ENCODE measurements around the gene TMEM145. TPM values are rescaled to one million over a fixed set of nuclear protein-coding genes. Genes with fewer than 3 reads are reported as not detected.
A peak's percentile ranks its signal among the peaks of the same experiment; 100 is the strongest.
"Not testable (repeated sequence)": the region's sequence is repeated elsewhere in the genome, so short reads cannot be mapped to it uniquely, and the experiment has no call there.

TMEM145 gene
- total RNA-seq, 1 experiment from 2014 or later = 1.2 TPM

DNA sequence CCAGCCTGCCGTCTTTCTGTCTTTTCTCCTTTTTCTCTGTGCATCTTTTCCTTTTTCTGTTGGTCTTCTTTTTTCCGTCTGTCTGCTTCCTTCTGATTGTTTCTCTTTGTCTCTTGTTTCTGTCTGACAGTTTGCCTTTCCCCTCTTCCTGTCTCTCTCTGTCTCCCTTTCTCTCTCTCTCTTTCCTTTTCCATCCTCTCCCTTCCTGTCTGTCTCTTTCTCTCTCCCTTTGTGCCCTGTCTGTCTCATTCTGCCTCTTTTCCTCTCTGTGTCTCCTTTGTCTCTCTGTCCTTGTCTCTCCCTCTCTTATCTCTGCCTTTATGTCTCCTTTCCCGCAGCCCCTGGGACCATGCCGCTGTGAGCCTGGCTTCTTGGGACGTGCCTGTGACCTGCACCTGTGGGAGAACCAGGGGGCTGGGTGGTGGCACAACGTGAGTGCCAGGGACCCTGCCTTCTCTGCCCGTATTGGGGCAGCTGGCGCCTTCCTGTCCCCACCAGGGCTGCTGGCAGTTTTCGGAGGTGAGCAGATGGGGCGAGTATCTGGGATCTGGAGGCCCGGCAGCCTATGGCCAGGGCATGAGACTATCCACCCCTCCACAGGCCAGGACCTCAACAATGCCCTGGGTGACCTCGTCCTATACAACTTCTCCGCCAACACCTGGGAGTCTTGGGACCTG, 21.7 kb downstream of the TMEM145 start:
- no peak for DNase-seq (ENCODE audit: low read depth)

DNA sequence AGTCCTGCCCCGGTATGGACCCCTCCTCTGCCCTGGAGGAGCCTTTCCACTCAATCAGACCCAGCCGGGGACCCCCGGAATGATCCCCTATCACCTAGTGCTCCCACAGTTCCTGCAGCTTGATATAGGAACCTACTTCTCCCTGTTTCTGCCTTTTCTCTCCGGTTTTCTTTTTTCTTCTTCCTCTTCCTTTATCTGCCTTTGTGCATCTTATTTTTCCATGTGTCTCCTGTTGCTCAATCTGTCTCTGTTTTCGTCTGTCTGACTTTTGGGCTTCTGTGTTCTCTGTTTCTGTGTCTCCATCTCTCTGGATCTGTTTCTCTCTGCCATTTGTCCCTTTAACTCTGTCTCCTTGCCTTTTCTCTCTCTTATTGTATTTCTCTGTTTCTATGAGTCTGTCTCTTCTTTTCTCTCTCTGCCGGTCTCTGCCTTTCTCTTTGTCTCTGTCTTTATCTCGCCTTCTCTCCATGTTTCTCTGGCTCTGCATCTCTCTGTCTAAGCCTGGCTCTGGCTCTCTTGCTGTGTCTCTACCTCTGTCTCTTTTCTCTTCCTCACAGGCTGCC, 22.3 kb downstream of the TMEM145 start:
- DNase-seq (ENCODE audit: low read depth) = no peak

- no peak for DNase-seq (ENCODE audit: low read depth)
Measured at GRCh38 chr19:42335971-42336370, 22.9 kb downstream of the TMEM145 start.

DNA sequence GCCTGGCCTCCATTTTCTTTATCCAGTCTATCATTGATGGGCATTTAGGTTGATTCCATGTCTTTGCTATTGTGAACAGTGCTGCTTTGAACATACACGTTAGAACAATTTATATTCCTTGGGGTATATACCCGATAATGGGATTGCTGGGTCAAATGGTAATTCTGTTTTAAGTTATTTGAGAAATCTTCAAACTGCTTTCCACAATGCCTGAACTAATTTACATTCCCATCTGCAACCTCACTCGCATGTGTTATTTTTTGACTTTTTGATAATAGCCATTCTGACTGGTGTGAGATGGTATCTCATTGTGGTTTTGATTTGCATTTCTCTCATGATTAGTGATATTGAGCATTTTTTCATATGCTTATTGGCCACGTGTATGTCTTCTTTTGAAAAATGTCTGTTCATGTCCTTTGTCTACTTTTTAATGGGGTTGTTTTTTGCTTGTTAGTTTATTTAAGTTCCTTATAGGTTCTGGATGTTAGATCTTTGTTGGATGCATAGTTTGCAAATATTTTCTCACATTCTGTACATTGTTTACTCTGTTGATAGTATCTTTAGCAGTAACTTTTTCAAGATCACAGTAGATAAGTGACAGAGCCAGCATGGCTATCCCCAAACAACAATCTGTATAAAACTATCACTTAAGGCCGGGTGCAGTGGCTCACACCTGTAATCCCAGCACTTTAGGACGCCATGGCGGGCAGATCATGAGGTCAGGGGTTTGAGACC, 26.2 kb downstream of the TMEM145 start:
- DNase-seq (ENCODE audit: low read depth) = not testable (repeated sequence)

- not testable (repeated sequence) for DNase-seq (ENCODE audit: low read depth)
Measured at GRCh38 chr19:42339922-42340321, 26.8 kb downstream of the TMEM145 start.

- DNase-seq (ENCODE audit: low read depth) = no peak
Measured at GRCh38 chr19:42343344-42344110, 30.4 kb downstream of the TMEM145 start.

DNA sequence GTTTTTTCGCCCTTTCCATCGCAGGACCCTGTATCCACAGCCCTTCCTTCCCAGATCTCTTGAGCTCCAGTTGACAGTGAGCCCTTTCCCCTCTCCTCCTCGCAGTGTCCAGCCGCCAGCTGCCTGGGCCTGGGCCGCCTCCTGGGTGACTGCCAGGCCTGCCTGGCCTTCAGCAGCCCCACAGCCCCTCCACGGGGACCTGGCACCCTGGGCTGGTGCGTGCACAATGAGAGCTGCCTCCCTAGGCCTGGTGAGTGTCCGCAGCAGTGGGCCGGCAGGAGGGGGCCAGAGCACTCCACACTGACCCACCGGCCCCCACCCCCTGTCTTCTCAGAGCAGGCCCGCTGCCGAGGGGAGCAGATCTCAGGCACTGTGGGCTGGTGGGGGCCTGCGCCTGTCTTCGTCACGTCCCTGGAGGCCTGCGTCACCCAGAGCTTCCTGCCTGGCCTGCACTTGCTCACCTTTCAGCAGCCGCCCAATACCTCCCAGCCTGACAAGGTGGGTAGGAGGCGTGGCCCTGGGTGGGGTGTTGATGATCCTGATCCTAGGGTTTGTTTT, 31.3 kb downstream of the TMEM145 start:
- no peak for DNase-seq (ENCODE audit: low read depth)

- no peak for DNase-seq (ENCODE audit: low read depth)
Measured at GRCh38 chr19:42345191-42345812, 32.2 kb downstream of the TMEM145 start.

DNA sequence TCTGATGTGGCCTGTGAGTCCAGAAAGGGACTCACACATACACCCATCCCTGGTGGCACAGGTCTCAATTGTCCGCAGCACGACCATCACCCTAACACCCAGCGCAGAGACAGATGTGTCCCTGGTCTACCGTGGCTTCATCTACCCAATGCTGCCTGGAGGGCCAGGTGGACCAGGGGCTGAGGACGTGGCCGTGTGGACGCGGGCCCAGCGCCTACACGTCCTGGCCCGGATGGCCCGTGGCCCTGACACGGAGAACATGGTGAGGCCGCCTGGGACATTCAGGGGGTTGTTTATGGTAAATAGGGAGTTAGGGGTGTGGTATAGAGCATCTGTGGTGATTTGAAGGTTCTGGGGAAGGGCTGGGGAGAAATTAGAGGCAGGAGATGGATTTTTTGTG, 35.1 kb downstream of the TMEM145 start:
- no peak for DNase-seq (ENCODE audit: low read depth)

DNA sequence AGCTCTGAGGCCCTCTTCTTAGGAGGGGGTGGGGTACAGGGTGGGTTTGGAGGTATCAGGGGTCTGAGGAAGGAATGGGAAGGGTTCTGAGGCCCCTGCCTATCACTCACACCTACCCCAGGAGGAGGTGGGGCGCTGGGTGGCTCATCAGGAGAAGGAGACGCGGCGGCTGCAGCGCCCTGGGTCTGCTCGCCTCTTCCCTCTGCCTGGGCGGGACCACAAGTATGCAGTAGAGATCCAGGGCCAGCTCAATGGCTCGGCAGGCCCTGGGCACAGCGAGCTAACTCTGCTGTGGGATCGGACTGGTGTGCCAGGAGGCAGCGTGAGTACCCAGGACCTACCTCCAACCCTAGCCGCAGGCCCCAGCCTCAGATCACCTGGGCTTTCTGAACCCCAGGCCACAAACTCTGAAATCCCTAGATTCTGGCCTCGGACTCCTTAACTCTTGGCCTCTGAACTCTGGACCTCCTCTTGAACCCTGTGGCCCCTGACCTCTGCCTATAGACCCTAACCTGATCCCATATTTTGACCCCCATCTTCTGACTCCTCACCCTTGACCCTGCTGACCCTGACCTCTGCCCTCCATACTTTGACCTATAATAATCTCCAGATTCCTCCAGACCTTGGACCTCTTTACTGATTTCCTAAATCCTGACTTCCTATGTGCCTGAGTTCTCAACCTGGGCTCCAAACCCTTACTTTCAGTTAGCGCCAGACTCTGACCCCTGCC, 36.4 kb downstream of the TMEM145 start:
- DNase-seq (ENCODE audit: low read depth) = no peak

DNA sequence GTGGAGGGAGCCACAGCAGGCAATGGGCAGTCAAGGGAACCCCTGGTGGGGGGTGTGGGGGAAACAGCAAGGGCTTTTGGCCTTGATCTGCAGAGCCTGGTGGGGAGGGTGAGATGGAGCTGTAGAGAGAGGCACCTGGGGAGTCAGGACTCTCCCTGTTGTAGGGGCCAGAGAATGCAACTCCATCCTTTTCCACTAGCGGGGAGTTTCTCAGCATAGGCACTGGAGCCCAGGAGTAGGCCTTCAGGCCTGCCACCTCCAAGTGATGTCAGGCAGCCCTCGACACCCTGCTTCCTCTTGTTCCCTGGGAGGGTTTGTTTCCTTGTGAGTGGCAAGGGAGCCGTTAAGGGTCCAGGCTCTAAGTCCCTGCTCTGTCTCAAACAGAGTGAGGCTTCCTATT, 37.3 kb downstream of the TMEM145 start:
- no peak for DNase-seq (ENCODE audit: low read depth)

GRCh38 chr19:42351079-42351735, 38.1 kb downstream of the TMEM145 start:
- DNase-seq (ENCODE audit: low read depth) = no peak

- peak; percentile 33 for DNase-seq (ENCODE audit: low read depth)
Measured at GRCh38 chr19:42352301-42353259, 39.5 kb downstream of the TMEM145 start.

DNA sequence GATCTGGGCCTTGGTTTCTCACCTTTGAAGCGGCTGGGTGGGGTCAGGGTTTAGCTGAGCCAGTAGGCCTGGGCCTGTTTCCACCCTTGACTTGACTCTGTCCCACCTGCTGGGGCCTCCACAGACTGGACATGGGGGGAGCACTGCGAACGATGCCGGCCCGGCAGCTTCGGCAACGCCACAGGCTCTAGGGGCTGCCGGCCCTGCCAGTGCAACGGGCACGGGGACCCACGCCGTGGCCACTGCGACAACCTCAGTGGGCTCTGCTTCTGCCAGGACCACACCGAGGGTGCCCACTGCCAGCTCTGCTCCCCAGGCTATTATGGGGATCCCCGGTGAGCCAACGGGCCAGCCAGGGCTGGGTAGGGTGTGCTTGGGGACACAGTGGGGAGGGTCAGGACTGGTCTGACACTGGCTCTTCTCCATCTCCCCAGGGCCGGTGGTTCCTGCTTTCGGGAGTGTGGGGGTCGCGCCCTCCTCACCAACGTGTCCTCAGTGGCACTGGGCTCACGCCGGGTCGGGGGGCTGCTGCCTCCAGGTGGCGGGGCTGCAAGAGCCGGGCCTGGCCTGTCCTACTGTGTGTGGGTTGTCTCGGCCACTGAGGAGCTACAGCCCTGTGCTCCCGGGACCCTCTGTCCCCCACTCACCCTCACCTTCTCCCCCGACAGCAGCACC, 40.4 kb downstream of the TMEM145 start:
- DNase-seq (ENCODE audit: low read depth) = no peak

- DNase-seq (ENCODE audit: low read depth) = no peak
Measured at GRCh38 chr19:42355896-42356295, 42.8 kb downstream of the TMEM145 start.

DNA sequence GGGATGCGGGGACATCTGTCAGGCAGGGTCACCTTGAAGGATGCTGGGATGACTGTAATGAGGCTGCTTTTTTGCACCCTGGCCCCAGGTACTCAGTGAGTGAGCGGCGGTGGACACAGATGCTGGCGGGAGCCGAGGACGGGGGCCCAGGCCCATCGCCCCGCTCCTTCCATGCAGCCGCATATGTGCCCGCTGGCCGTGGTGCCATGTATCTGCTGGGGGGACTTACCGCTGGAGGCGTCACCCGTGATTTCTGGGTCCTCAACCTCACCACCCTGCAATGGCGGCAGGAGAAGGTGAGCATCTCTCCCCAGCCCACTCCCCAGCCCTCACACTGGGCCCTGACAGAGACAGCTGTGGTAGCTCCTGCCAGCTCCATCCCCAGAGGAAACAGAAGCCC, 43.6 kb downstream of the TMEM145 start:
- DNase-seq (ENCODE audit: low read depth) = no peak

GRCh38 chr19:42357290-42357689, 44.2 kb downstream of the TMEM145 start:
- no peak for DNase-seq (ENCODE audit: low read depth)

DNA sequence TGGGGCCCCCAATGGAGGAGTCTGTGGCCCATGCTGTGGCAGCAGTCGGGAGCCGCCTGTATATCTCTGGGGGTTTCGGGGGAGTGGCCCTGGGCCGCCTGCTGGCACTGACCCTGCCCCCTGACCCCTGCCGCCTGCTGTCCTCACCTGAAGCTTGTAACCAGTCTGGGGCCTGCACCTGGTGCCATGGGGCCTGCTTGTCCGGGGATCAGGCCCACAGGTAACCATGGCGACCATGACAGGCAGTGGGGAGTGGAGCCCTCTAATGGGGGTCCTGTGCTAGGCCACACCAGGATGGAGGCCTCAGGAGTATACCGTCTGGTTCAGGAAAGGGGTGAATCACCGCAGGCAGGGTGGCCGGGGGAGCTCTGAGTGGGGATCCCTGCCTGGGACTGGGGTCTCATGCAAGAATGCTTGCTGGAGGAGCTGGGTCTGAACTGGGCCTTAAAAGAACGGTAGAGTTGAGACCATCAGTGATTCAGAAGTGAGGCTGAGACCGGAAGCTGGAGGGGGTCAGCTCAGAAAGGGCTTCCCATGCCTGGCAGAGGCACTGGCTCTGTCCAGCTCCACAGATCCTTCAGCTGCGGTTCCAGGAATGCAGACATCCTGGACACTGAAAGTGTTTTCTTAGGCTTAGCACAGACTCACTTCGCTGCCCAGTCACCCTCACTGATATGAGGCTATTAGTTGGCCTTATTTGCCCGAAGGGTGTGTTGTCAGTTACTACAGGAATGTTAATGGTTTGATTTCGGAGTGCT, 47.9 kb downstream of the TMEM145 start:
- DNase-seq (ENCODE audit: low read depth) = no peak
